ENCODE results near the gene PLEKHM2.

PLEKHM2 gene

GRCh38 chr1:15720861-15721260, 36.7 kb downstream of the PLEKHM2 start:
- no peaks in the 10 kb centered on the region for H3K27me3 ChIP-seq (ENCODE audit: control insufficient read depth, low read length)
- H3K9me3 ChIP-seq (ENCODE audit: control insufficient read depth, insufficient read depth, low read length): no peaks in the 10 kb centered on the region
- no peak overlapping the region for H3K4me2 ChIP-seq (ENCODE audit: low read length)
- TF ChIP-seq CTCF (IDR thresholded peaks at IDR 0.05; ENCODE audit: low read depth, low read length, poor library complexity, severe bottlenecking) (no peak), EZH2phosphoT487 (IDR thresholded peaks at IDR 0.05; ENCODE audit: borderline replicate concordance, low read length) (no peak)
- H3F3A ChIP-seq (ENCODE audit: control insufficient read depth, insufficient read depth): no peaks in the 10 kb centered on the region
- H3K4me1 ChIP-seq (ENCODE audit: control insufficient read depth, low read length): no peaks in the 10 kb centered on the region
- H4K20me1 ChIP-seq (ENCODE audit: control insufficient read depth, insufficient read depth, low read depth, low read length): no peaks in the 10 kb centered on the region
- H3K4me3 ChIP-seq (ENCODE audit: low read length): no peak overlapping the region
- no peaks in the 10 kb centered on the region for H3K9me2 ChIP-seq (replicated peaks; ENCODE audit: control insufficient read depth, low read length)
- H3K36me3 ChIP-seq (ENCODE audit: control insufficient read depth, low read length): peaks cover 30% of the 10 kb centered on the region
- no peaks in the 10 kb centered on the region for H3K79me2 ChIP-seq (ENCODE audit: control insufficient read depth, low read length)
- no peak overlapping the region for H3K27ac ChIP-seq (ENCODE audit: low read depth, low read length)

- Histone ChIP-seq H3K27ac (ENCODE audit: low read depth, low read length) (no peak overlapping the region), H3K27me3 (ENCODE audit: control insufficient read depth, low read length) (no peaks in the 10 kb centered on the region), H3F3A (ENCODE audit: control insufficient read depth, insufficient read depth) (no peaks in the 10 kb centered on the region), H3K79me2 (ENCODE audit: control insufficient read depth, low read length) (no peaks in the 10 kb centered on the region), H3K4me3 (ENCODE audit: low read length) (no peak overlapping the region), H3K9me3 (ENCODE audit: control insufficient read depth, insufficient read depth, low read length) (no peaks in the 10 kb centered on the region), H3K4me2 (ENCODE audit: low read length) (no peak overlapping the region), H4K20me1 (ENCODE audit: control insufficient read depth, insufficient read depth, low read depth, low read length) (no peaks in the 10 kb centered on the region), H3K36me3 (ENCODE audit: control insufficient read depth, low read length) (peaks cover 30% of the 10 kb centered on the region), H3K9me2 (replicated peaks; ENCODE audit: control insufficient read depth, low read length) (no peaks in the 10 kb centered on the region), H3K4me1 (ENCODE audit: control insufficient read depth, low read length) (no peaks in the 10 kb centered on the region)
- TF ChIP-seq EZH2phosphoT487 (IDR thresholded peaks at IDR 0.05; ENCODE audit: borderline replicate concordance, low read length) (no peak), CTCF (IDR thresholded peaks at IDR 0.05; ENCODE audit: low read depth, low read length, poor library complexity, severe bottlenecking) (no peak)
Measured at GRCh38 chr1:15722411-15722810, 38.3 kb downstream of the PLEKHM2 start.

GRCh38 chr1:15722836-15723532, 38.9 kb downstream of the PLEKHM2 start:
- Histone ChIP-seq H3K36me3 (ENCODE audit: control insufficient read depth, low read length) (peaks cover 33% of the 10 kb centered on the region), H3K9me3 (ENCODE audit: control insufficient read depth, insufficient read depth, low read length) (no peaks in the 10 kb centered on the region), H3K4me1 (ENCODE audit: control insufficient read depth, low read length) (no peaks in the 10 kb centered on the region), H3K79me2 (ENCODE audit: control insufficient read depth, low read length) (no peaks in the 10 kb centered on the region), H3K27me3 (ENCODE audit: control insufficient read depth, low read length) (no peaks in the 10 kb centered on the region), H4K20me1 (ENCODE audit: control insufficient read depth, insufficient read depth, low read depth, low read length) (no peaks in the 10 kb centered on the region), H3K9me2 (replicated peaks; ENCODE audit: control insufficient read depth, low read length) (no peaks in the 10 kb centered on the region), H3K4me2 (ENCODE audit: low read length) (no peak overlapping the region), H3F3A (ENCODE audit: control insufficient read depth, insufficient read depth) (no peaks in the 10 kb centered on the region), H3K4me3 (ENCODE audit: low read length) (no peak overlapping the region), H3K27ac (ENCODE audit: low read depth, low read length) (no peak overlapping the region)
- TF ChIP-seq EZH2phosphoT487 (IDR thresholded peaks at IDR 0.05; ENCODE audit: borderline replicate concordance, low read length) (no peak), CTCF (IDR thresholded peaks at IDR 0.05; ENCODE audit: low read depth, low read length, poor library complexity, severe bottlenecking) (no peak)

All from DOHH2 (cell line).